Upper lobe of left lung (tissue), 6 donors: ENCODE data around the gene MECP2. TPM values are rescaled to one million over a fixed set of nuclear protein-coding genes. Genes with fewer than 3 reads are reported as not detected.
A peak's percentile ranks its signal among the peaks of the same experiment; 100 is the strongest.

ENCODE experiments used
- ATAC-seq, 2 donors: fragments of 200-7000 bp; cut with Tn5 transposase; one replicate each; pipeline ENCODE4 v1.9.1; 2022; ENCODE audit warnings: mild to moderate bottlenecking in 2 of 2, moderate library complexity in 2 of 2; ENCODE audit not compliant: low FRiP score in 2 of 2
- DNase-seq, 2 donors: peaks; one replicate each; pipeline ENCODE4 v3.0.0-alpha.2; 2019 to 2020
- H3K27ac ChIP-seq, 4 donors: fragments of 200-600 bp; sonication (generic); one replicate each; pipeline ENCODE4 v1.5.1; 2016 to 2019
- H3K27me3 ChIP-seq, 4 donors: fragments of 200-600 bp; sonication (generic); one replicate each; pipeline ENCODE4 v1.5.1; 2017 to 2019
- H3K36me3 ChIP-seq, 4 donors: fragments of 200-600 bp; sonication (generic); one replicate each; pipeline ENCODE4 v1.5.1; 2016 to 2019
- H3K4me1 ChIP-seq, 4 donors: fragments of 200-600 bp; sonication (generic); one replicate each; pipeline ENCODE4 v1.5.1; 2018 to 2019
- H3K4me3 ChIP-seq, 4 donors: fragments of 200-600 bp; sonication (generic); one replicate each; pipeline ENCODE4 v1.5.1; 2017 to 2019; ENCODE audit warnings: mild to moderate bottlenecking in 2 of 4, moderate library complexity in 1 of 4
- H3K9me3 ChIP-seq, 4 donors: fragments of 200-600 bp; sonication (generic); one replicate each; pipeline ENCODE4 v1.5.1; 2018 to 2019
- EP300 ChIP-seq, 4 donors: sonication (generic); formaldehyde crosslinking; IDR thresholded peaks; one replicate each; pipeline ENCODE4 v1.5.1; 2017; ENCODE audit warnings: antibody characterized with exemption in 4 of 4, control low read depth in 2 of 4
- POLR2A ChIP-seq, 4 donors: fragments of 450-650 bp; IDR thresholded peaks; one replicate each; pipeline ENCODE4 v1.5.1; 2016 to 2017; ENCODE audit warnings: antibody characterized with exemption in 4 of 4, mild to moderate bottlenecking in 2 of 4
- POLR2AphosphoS5 ChIP-seq, 2 donors: sonication (generic); formaldehyde crosslinking; IDR thresholded peaks; one replicate each; pipeline ENCODE4 v1.5.1; 2017; ENCODE audit warnings: antibody characterized with exemption in 2 of 2
- WGBS, 2 donors: methylation state at CpG; one replicate each; pipeline ENCODE4 v1.1.5; 2017 to 2018; 5-methylcytosine and 5-hydroxymethylcytosine counted together
- total RNA-seq, 6 donors: library from RNA; depleted of rRNA in 4 of 6; stranded (reverse); fragments of >200 nt in 4 of 6; gene quantifications; one replicate each; pipeline versions ENCODE4 v1.1.0 to v1.2.1, GENCODE V29; 2016 to 2021
- TF ChIP-seq, protein P1 (sequence below), 6 experiments: fragments of 450-650 bp in 4 of 6; fragments of 200-600 bp in 2 of 6; sonication (generic) in 2 of 6; IDR thresholded peaks; one replicate each; pipeline ENCODE4 v1.5.1; 2016 to 2019; ENCODE audit warnings: antibody characterized with exemption in 6 of 6
- donor health status: DM: no; HTN: no; CAD: no; lungs with moderate emphysema.
- donor health status: DM: no; HTN: yes; CAD: no; lungs with severe emphysema.

The MECP2 gene
- total RNA-seq, 6 donors from 2014 or later, result 43.3 to 110 (median 59.3) TPM

DNA sequence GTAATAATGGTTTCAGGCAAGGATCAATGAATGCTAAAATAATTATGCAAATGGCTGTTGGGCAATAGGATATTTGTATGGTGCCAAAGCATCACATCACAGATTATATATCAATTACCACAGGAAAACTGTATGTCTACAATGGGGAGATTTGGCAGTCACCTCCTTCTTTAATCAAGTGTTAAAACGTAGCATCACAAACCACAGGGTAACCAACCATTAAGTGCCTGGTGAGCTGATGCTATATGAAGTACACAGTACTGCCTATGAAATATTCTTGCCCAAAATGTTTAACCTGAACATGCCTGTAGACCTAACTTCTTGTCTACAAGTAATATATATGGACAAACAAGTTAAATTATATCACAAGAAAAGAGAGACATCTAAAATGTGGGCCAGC lies 25.3 kb downstream of the MECP2 start:
- TF ChIP-seq POLR2AphosphoS5 (IDR thresholded peaks at IDR 0.05), result no peak
- TF ChIP-seq, protein P1, sequence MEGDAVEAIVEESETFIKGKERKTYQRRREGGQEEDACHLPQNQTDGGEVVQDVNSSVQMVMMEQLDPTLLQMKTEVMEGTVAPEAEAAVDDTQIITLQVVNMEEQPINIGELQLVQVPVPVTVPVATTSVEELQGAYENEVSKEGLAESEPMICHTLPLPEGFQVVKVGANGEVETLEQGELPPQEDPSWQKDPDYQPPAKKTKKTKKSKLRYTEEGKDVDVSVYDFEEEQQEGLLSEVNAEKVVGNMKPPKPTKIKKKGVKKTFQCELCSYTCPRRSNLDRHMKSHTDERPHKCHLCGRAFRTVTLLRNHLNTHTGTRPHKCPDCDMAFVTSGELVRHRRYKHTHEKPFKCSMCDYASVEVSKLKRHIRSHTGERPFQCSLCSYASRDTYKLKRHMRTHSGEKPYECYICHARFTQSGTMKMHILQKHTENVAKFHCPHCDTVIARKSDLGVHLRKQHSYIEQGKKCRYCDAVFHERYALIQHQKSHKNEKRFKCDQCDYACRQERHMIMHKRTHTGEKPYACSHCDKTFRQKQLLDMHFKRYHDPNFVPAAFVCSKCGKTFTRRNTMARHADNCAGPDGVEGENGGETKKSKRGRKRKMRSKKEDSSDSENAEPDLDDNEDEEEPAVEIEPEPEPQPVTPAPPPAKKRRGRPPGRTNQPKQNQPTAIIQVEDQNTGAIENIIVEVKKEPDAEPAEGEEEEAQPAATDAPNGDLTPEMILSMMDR (IDR thresholded peaks at IDR 0.05), result no peak
- no peak for TF ChIP-seq EP300 (IDR thresholded peaks at IDR 0.05)
- TF ChIP-seq POLR2A (IDR thresholded peaks at IDR 0.05), result no peak

DNA sequence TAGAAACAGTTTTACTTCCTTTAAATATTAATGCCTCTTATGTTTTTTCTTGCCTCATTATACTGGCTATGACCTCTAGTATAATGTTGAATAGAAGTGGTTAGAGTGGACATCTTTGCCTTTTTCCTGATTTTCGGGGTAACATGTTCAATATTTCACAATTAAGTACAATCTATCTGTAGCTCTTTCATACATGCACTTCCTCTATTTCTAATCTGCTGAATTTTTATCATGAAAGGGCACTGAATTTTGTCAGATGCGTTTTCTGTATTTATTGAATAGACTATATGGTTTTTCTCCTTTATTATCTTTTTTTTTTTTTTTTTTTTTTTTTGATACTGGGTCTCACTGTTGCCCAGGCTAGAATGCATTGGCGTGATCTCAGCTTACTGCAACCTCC lies 29.0 kb downstream of the MECP2 start:
- WGBS, 2 donors, result 74 to 88% methylated on average over 3 of the region's 3 CpGs
- no peaks in the 10 kb centered on the region for H3K9me3 ChIP-seq
- H3K4me3 ChIP-seq, result no peak overlapping the region
- H3K27ac ChIP-seq, result no peak overlapping the region
- DNase-seq (no peak), ATAC-seq (no peak)
- no peaks in the 10 kb centered on the region for H3K27me3 ChIP-seq
- TF ChIP-seq EP300 (IDR thresholded peaks at IDR 0.05), result no peak
- no peak for TF ChIP-seq POLR2AphosphoS5 (IDR thresholded peaks at IDR 0.05)
- TF ChIP-seq, protein P1 (IDR thresholded peaks at IDR 0.05), result no peak
- no peak for TF ChIP-seq POLR2A (IDR thresholded peaks at IDR 0.05)
- no peaks in the 10 kb centered on the region for H3K36me3 ChIP-seq
- peaks cover 10 to 11% (median 11%) of the 10 kb centered on the region in 4 donors for H3K4me1 ChIP-seq

More for the DNA sequence above, 25.3 kb downstream of the MECP2 start:
- DNase-seq, result no peak
- ATAC-seq, result no peak
- no peak overlapping the region for H3K27ac ChIP-seq
- peaks cover 0 to 3% (median 1%) of the 10 kb centered on the region in 4 donors for H3K4me1 ChIP-seq
- H3K9me3 ChIP-seq, result no peaks in the 10 kb centered on the region
- no peaks in the 10 kb centered on the region for H3K27me3 ChIP-seq
- 45 to 91% methylated on average over 1 of the region's 1 CpG for WGBS, 2 donors
- H3K4me3 ChIP-seq, result no peak overlapping the region
- peaks cover 0 to 3% (median 0%) of the 10 kb centered on the region in 4 donors for H3K36me3 ChIP-seq

DNA sequence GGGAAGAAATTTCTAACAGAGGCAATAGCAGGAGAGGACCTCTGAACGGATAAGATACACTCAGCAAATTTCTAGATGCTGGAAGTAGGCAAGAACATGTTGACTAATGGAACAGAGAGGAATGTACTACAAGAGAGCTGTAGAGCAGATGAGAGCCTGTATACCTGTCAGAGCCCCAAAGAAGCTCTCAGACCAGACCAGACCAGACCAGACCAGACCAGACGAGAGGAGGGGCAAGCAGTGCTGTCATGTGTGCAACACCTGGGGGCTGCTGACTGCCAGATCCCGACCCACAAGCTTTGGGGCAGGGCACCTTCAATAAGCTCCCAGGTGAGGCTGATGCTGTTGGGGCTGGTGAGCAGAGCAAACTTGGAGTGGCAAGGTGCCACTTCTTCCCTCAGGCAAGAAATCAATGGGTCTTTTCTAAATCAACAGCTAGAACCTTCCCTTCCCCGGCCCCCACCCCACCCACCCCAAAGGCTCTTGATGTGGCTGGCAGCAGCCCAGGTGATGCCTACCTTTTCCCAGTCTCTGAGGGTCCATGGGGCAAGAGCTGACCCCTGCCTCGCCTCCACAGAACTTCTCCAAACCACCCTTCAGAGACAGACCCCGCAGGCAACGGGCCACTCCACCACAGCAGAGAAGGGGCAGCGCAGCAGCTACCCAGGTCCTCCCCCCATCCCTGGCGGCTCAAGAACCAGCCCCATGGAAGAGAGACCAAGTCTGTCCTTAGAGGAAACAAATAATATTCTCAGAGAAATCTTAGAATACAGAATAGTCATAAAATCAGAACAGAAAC lies 32.7 kb downstream of the MECP2 start:
- H3K27me3 ChIP-seq, result no peaks in the 10 kb centered on the region
- H3K27ac ChIP-seq, result no peak overlapping the region
- H3K4me1 ChIP-seq, result peaks cover 13 to 37% (median 23%) of the 10 kb centered on the region in 4 donors
- TF ChIP-seq, protein P1 (IDR thresholded peaks at IDR 0.05), result no peak
- TF ChIP-seq EP300 (IDR thresholded peaks at IDR 0.05), result no peak
- no peaks in the 10 kb centered on the region for H3K9me3 ChIP-seq
- no peak overlapping the region for H3K4me3 ChIP-seq
- DNase-seq, result no peak
- no peaks in the 10 kb centered on the region for H3K36me3 ChIP-seq
- ATAC-seq, result peak in 1 of 2 donors; percentile 74
- 75 to 81% methylated on average over 3 to 9 of the region's 9 CpGs for WGBS, 2 donors

DNA sequence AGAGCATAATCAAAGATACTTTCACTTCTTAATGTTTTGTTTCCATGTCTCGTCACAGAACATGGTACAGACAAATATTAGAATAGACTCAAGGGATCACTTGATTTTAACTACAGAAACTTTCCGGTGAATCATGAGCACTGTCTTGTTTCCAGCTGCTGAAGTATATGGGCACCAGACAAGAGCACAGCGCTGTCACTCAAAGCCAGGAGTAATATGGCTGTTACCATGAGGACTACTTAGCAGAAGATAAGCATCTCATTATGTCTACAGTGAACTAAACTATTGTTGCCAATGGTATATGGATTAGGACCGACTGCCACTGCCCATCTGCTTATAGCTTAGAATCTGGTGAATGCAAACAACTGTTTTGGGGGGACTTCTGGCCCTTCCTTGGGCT lies 34.3 kb downstream of the MECP2 start:
- ATAC-seq, result no peak
- no peaks in the 10 kb centered on the region for H3K36me3 ChIP-seq
- DNase-seq, result no peak
- H3K27me3 ChIP-seq, result no peaks in the 10 kb centered on the region
- no peaks in the 10 kb centered on the region for H3K9me3 ChIP-seq
- H3K4me3 ChIP-seq, result no peak overlapping the region
- H3K4me1 ChIP-seq, result peaks cover 13 to 45% (median 25%) of the 10 kb centered on the region in 4 donors
- TF ChIP-seq, protein P1 (IDR thresholded peaks at IDR 0.05), result no peak
- TF ChIP-seq POLR2A (IDR thresholded peaks at IDR 0.05) (no peak), POLR2AphosphoS5 (IDR thresholded peaks at IDR 0.05) (no peak), EP300 (IDR thresholded peaks at IDR 0.05) (no peak)
- no peak overlapping the region for H3K27ac ChIP-seq
- 62 to 72% methylated on average over 4 of the region's 4 CpGs for WGBS, 2 donors

DNA sequence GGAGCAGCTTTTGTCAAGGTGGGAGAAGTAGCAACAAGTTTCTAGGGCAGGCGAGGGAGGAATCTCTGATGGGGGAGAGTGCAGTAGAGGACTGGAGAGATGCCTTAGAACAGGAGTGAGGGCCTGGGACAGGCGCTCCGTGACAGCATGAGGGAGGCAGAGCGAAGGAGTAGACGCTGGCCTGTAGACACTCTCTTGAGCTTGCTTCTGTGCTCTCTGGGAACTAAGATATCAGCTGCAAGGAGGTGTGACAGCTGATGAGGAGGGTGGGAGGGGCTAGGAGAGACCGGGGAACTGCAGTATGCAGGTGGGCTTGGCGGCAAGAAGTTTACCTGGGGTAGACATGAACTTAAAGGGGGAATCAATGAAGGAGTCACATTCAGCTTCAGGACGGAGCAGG lies 35.7 kb downstream of the MECP2 start:
- no peak overlapping the region for H3K4me3 ChIP-seq
- H3K27me3 ChIP-seq, result no peaks in the 10 kb centered on the region
- DNase-seq (no peak), ATAC-seq (no peak)
- peaks cover 13 to 48% (median 28%) of the 10 kb centered on the region in 4 donors for H3K4me1 ChIP-seq
- no peaks in the 10 kb centered on the region for H3K36me3 ChIP-seq
- H3K27ac ChIP-seq, result no peak overlapping the region
- TF ChIP-seq, protein P1 (IDR thresholded peaks at IDR 0.05), result no peak
- no peak for TF ChIP-seq POLR2A (IDR thresholded peaks at IDR 0.05)
- no peak for TF ChIP-seq EP300 (IDR thresholded peaks at IDR 0.05)
- TF ChIP-seq POLR2AphosphoS5 (IDR thresholded peaks at IDR 0.05), result no peak
- no peaks in the 10 kb centered on the region for H3K9me3 ChIP-seq
- 84 to 90% methylated on average over 8 of the region's 8 CpGs for WGBS, 2 donors
